Subcutaneous adipose tissue (tissue), 4 donors: Measurements from ENCODE around the gene CDH4. TPM values are rescaled to one million over a fixed set of nuclear protein-coding genes. Genes with fewer than 3 reads are reported as not detected.

Source experiments
- CTCF ChIP-seq: fragments of 450-650 bp; IDR thresholded peaks from one replicate; pipeline ENCODE4 v1.5.1; 2016; ENCODE audit warnings: low read depth, mild to moderate bottlenecking, control low read depth, antibody characterized with exemption, moderate library complexity
- total RNA-seq, 4 donors: library from RNA; depleted of rRNA; stranded (reverse); fragments of >200 nt; gene quantifications; one replicate each; pipeline ENCODE4 v1.1.0, GENCODE V29; 2016

The CDH4 gene
- total RNA-seq, 4 donors from 2014 or later, result not detected

- no peak for TF ChIP-seq CTCF
These were observed 363.7 kb downstream of the CDH4 start for GRCh38 chr20:61615806-61616205.

- TF ChIP-seq CTCF, result no peak
These were observed 367.7 kb downstream of the CDH4 start for GRCh38 chr20:61619751-61620150.

- no peak for TF ChIP-seq CTCF
These were observed 368.1 kb downstream of the CDH4 start for GRCh38 chr20:61620174-61620573.

- no peak for TF ChIP-seq CTCF
These were observed 369.1 kb downstream of the CDH4 start for GRCh38 chr20:61621035-61621730.

- no peak for TF ChIP-seq CTCF
These were observed 369.8 kb downstream of the CDH4 start for GRCh38 chr20:61621852-61622251.

- TF ChIP-seq CTCF, result no peak
These were observed 371.4 kb downstream of the CDH4 start for GRCh38 chr20:61623451-61623850.

GRCh38 chr20:61625246-61625645, 373.2 kb downstream of the CDH4 start:
- no peak for TF ChIP-seq CTCF
